Measurements from ENCODE around the gene JAKMIP3.

The JAKMIP3 gene

DNA sequence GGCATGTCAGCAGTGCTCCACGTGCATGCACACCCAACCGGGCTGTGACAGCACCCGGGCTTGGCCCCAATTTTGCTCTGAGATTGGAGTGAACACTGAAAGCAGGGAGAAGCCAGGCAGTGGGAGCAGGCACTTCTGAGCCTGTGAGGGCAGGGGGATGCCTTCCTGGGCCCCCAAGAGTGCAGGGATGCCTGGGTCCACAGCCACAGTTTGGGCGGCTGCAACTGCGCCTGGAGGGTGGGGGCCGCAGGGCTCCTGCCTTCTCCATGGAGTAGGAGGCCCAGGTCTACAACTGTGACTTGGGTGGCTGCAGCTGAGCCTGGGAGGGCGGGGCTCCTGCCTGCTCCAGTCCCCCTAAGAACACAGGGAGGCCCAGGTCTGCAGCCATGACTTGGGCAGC lies 46.4 kb upstream of the JAKMIP3 start:
- TF ChIP-seq GABPA (IDR thresholded peaks at IDR 0.05; ENCODE audit: low read depth), result no peak
- no peak for TF ChIP-seq SPI1 (IDR thresholded peaks at IDR 0.05; ENCODE audit: borderline replicate concordance, low read depth)
- TF ChIP-seq, protein P1, sequence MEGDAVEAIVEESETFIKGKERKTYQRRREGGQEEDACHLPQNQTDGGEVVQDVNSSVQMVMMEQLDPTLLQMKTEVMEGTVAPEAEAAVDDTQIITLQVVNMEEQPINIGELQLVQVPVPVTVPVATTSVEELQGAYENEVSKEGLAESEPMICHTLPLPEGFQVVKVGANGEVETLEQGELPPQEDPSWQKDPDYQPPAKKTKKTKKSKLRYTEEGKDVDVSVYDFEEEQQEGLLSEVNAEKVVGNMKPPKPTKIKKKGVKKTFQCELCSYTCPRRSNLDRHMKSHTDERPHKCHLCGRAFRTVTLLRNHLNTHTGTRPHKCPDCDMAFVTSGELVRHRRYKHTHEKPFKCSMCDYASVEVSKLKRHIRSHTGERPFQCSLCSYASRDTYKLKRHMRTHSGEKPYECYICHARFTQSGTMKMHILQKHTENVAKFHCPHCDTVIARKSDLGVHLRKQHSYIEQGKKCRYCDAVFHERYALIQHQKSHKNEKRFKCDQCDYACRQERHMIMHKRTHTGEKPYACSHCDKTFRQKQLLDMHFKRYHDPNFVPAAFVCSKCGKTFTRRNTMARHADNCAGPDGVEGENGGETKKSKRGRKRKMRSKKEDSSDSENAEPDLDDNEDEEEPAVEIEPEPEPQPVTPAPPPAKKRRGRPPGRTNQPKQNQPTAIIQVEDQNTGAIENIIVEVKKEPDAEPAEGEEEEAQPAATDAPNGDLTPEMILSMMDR (IDR thresholded peaks at IDR 0.05; ENCODE audit: insufficient read depth, low read length), result no peak
- TF ChIP-seq, protein P2, sequence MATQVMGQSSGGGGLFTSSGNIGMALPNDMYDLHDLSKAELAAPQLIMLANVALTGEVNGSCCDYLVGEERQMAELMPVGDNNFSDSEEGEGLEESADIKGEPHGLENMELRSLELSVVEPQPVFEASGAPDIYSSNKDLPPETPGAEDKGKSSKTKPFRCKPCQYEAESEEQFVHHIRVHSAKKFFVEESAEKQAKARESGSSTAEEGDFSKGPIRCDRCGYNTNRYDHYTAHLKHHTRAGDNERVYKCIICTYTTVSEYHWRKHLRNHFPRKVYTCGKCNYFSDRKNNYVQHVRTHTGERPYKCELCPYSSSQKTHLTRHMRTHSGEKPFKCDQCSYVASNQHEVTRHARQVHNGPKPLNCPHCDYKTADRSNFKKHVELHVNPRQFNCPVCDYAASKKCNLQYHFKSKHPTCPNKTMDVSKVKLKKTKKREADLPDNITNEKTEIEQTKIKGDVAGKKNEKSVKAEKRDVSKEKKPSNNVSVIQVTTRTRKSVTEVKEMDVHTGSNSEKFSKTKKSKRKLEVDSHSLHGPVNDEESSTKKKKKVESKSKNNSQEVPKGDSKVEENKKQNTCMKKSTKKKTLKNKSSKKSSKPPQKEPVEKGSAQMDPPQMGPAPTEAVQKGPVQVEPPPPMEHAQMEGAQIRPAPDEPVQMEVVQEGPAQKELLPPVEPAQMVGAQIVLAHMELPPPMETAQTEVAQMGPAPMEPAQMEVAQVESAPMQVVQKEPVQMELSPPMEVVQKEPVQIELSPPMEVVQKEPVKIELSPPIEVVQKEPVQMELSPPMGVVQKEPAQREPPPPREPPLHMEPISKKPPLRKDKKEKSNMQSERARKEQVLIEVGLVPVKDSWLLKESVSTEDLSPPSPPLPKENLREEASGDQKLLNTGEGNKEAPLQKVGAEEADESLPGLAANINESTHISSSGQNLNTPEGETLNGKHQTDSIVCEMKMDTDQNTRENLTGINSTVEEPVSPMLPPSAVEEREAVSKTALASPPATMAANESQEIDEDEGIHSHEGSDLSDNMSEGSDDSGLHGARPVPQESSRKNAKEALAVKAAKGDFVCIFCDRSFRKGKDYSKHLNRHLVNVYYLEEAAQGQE (IDR thresholded peaks at IDR 0.05; ENCODE audit: insufficient replicate concordance, low read depth), result no peak
- no peak for TF ChIP-seq POLR2AphosphoS5 (IDR thresholded peaks at IDR 0.05; ENCODE audit: low read depth)
- no peak overlapping the region for H3K4me3 ChIP-seq (replicated peaks; ENCODE audit: insufficient read depth, low read length)
- peaks cover 6% of the 10 kb centered on the region for H3K27me3 ChIP-seq (ENCODE audit: insufficient read depth, poor library complexity, severe bottlenecking)
- DNase-seq (ENCODE audit: low read depth in 1 of 2, low spot score in 1 of 2), result no peak
- no peak overlapping the region for H3K27ac ChIP-seq (replicated peaks)

DNA sequence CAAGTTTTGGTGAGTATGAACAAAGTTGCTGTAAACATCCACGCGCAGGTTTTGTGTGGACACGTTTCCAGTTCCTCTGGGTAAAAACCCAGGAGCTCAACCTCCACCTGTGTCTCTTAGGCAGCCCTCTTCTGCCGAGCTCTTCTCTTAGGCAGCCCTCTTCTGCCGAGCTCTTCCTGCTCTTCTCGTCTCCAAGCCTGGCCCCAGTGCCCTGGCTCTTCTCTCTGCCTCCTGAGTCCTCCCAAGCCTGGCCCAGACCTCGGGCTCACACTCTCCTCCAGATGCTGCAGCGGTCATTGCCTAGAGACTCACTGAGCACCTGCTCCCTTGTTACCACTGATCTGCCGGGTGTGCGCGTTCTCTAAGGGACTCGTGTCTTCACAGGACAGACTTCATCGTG lies 45.3 kb upstream of the JAKMIP3 start:
- no peak overlapping the region for H3K27ac ChIP-seq (replicated peaks)
- no peak for DNase-seq (ENCODE audit: low read depth in 1 of 2, low spot score in 1 of 2)
- H3K27me3 ChIP-seq (ENCODE audit: insufficient read depth, poor library complexity, severe bottlenecking), result peaks cover 6% of the 10 kb centered on the region
- TF ChIP-seq GABPA (IDR thresholded peaks at IDR 0.05; ENCODE audit: low read depth) (no peak), POLR2AphosphoS5 (IDR thresholded peaks at IDR 0.05; ENCODE audit: low read depth) (no peak), SPI1 (IDR thresholded peaks at IDR 0.05; ENCODE audit: borderline replicate concordance, low read depth) (no peak)
- TF ChIP-seq, protein P2 (IDR thresholded peaks at IDR 0.05; ENCODE audit: insufficient replicate concordance, low read depth), result no peak
- TF ChIP-seq, protein P1 (IDR thresholded peaks at IDR 0.05; ENCODE audit: insufficient read depth, low read length), result no peak
- no peak overlapping the region for H3K4me3 ChIP-seq (replicated peaks; ENCODE audit: insufficient read depth, low read length)

DNA sequence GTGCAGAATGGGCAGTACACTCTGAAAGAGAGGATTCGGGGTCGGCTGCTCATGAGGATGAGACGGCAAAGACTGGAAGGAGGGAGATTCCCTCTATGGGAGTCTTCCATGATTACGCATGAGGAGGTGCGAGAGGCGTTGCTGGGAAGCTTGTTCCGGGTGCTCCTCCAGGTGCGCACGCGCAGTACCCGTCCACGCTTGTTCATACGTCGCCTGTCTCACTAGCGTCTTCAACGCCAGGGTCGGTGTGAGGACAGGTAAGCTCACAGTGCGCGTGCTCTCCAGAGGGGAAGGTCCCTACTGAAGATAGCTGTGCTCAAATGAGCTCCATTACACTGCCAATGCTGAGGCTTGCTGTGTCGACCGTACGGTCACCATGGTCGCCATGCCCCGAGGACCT lies 44.7 kb upstream of the JAKMIP3 start:
- no peak for TF ChIP-seq POLR2AphosphoS5 (IDR thresholded peaks at IDR 0.05; ENCODE audit: low read depth)
- TF ChIP-seq, protein P1 (IDR thresholded peaks at IDR 0.05; ENCODE audit: insufficient read depth, low read length), result no peak
- TF ChIP-seq GABPA (IDR thresholded peaks at IDR 0.05; ENCODE audit: low read depth), result no peak
- TF ChIP-seq, protein P2 (IDR thresholded peaks at IDR 0.05; ENCODE audit: insufficient replicate concordance, low read depth), result no peak
- TF ChIP-seq SPI1 (IDR thresholded peaks at IDR 0.05; ENCODE audit: borderline replicate concordance, low read depth), result no peak
- DNase-seq (ENCODE audit: low read depth in 1 of 2, low spot score in 1 of 2), result no peak
- no peak overlapping the region for H3K4me3 ChIP-seq (replicated peaks; ENCODE audit: insufficient read depth, low read length)

More for the DNA sequence above, 44.7 kb upstream of the JAKMIP3 start:
- no peak overlapping the region for H3K27ac ChIP-seq (replicated peaks)
- H3K27me3 ChIP-seq (ENCODE audit: insufficient read depth, poor library complexity, severe bottlenecking), result peaks cover 6% of the 10 kb centered on the region

All from HL-60 (cell line).